HFFc6 (cell line): ENCODE measurements around the gene JUN. TPM values are rescaled to one million over a fixed set of nuclear protein-coding genes. Genes with fewer than 3 reads are reported as not detected.

Experiments
- DNase-seq: peaks from one replicate; pipeline ENCODE4 v3.0.0-alpha.2; 2018
- H3K27ac Mint-ChIP-seq: 2 replicates; pipeline ENCODE4 v1.8.0; 2020; ENCODE audit warnings: mild to moderate bottlenecking, mixed read lengths
- H3K27me3 Mint-ChIP-seq: 2 replicates; pipeline ENCODE4 v1.8.0; 2021; ENCODE audit warnings: mild to moderate bottlenecking, moderate library complexity, mixed read lengths; ENCODE audit not compliant: insufficient read depth
- H3K36me3 Mint-ChIP-seq: 2 replicates; pipeline ENCODE4 v1.8.0; 2021; ENCODE audit warnings: low read depth, mixed read lengths
- H3K4me1 Mint-ChIP-seq: 2 replicates; pipeline ENCODE4 v1.8.0; 2020; ENCODE audit warnings: low read depth, mixed read lengths
- H3K4me3 Mint-ChIP-seq: 2 replicates; pipeline ENCODE4 v1.8.0; 2020; ENCODE audit warnings: mild to moderate bottlenecking, moderate library complexity, mixed read lengths
- H3K9me3 Mint-ChIP-seq: 2 replicates; pipeline ENCODE4 v1.8.0; 2020; ENCODE audit warnings: mild to moderate bottlenecking, mixed read lengths
- total RNA-seq, 6 experiments: library from RNA; stranded (reverse); fragmentation: NEBNext Ultra II Directional; extraction: Animal tissue kit (Norgen Biotek cat#: 25700); gene quantifications; 2 replicates in 1 of 6; 3 replicates in 5 of 6; pipeline ENCODE4 v1.2.3, GENCODE V29; 2021
- TF ChIP-seq, protein P1 (sequence below): fragments of 200-600 bp; sonication (generic); IDR thresholded peaks from 2 replicates; pipeline ENCODE4 v1.5.0; 2021; ENCODE audit warnings: antibody characterized with exemption, mild to moderate bottlenecking

The JUN gene
- total RNA-seq, 6 experiments from 2014 or later = 80.5 to 91.1 (median 82.2) TPM

DNA sequence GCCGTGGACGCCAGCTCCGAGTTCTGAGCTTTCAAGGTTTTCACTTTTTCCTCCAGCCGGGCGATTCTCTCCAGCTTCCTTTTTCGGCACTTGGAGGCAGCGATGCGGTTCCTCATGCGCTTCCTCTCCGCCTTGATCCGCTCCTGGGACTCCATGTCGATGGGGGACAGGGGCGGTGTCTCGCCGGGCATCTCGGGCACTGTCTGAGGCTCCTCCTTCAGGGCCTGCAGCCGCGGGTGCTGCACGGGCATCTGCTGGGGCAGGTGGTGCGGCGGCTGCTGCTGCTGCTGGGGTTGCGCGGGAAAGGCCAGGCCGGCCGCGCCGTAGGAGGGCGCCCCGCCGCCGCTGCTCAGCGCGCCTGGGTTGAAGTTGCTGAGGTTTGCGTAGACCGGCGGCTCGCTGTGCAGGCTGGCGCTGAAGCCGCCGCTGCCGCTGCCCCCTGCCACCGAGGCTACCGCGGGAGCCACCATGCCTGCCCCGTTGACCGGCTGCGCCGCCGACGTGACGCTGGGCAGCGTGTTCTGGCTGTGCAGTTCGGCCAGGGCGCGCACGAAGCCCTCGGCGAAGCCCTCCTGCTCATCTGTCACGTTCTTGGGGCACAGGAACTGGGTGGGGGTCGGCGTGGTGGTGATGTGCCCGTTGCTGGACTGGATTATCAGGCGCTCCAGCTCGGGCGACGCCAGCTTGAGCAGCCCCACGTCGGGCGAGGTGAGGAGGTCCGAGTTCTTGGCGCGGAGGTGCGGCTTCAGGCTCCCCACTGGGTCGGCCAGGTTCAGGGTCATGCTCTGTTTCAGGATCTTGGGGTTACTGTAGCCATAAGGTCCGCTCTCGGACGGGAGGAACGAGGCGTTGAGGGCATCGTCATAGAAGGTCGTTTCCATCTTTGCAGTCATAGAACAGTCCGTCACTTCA is 1.4 kb downstream of the JUN start:
- H3K36me3 Mint-ChIP-seq = peaks cover 33% of the 10 kb centered on the region
- H3K27me3 Mint-ChIP-seq = peaks cover 38% of the 10 kb centered on the region
- H3K4me3 Mint-ChIP-seq = peak overlapping the region; percentile 97
- TF ChIP-seq, protein P1, sequence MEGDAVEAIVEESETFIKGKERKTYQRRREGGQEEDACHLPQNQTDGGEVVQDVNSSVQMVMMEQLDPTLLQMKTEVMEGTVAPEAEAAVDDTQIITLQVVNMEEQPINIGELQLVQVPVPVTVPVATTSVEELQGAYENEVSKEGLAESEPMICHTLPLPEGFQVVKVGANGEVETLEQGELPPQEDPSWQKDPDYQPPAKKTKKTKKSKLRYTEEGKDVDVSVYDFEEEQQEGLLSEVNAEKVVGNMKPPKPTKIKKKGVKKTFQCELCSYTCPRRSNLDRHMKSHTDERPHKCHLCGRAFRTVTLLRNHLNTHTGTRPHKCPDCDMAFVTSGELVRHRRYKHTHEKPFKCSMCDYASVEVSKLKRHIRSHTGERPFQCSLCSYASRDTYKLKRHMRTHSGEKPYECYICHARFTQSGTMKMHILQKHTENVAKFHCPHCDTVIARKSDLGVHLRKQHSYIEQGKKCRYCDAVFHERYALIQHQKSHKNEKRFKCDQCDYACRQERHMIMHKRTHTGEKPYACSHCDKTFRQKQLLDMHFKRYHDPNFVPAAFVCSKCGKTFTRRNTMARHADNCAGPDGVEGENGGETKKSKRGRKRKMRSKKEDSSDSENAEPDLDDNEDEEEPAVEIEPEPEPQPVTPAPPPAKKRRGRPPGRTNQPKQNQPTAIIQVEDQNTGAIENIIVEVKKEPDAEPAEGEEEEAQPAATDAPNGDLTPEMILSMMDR = no peak
- H3K9me3 Mint-ChIP-seq = peaks cover 15% of the 10 kb centered on the region
- peaks cover 35% of the 10 kb centered on the region for H3K4me1 Mint-ChIP-seq
- peak overlapping the region; percentile 100 for H3K27ac Mint-ChIP-seq
- peak; percentile 23 for DNase-seq

DNA sequence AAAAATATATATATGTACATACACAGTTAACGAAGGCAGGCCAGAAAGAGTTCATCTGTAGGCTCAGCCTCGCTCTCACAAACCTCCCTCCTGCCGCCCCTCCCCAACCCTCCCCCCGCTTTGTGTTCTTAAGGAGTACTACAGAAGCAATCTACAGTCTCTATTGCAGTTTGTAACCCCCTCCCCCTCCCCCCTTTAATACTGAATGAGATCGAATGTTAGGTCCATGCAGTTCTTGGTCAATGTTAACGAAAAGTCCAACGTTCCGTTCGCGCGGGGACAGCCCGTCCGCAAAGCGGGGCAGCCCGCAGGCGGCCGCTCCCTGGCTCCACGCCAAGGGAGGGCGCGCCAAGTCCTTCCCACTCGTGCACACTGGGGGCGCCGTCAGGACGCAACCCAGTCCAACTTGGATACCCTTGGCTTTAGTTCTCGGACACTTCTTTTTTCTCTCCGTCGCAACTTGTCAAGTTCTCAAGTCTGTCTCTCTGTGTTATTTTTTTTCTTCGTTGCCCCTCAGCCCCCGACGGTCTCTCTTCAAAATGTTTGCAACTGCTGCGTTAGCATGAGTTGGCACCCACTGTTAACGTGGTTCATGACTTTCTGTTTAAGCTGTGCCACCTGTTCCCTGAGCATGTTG is 2.2 kb downstream of the JUN start:
- TF ChIP-seq, protein P1 = peak; percentile 67
- peak; percentile 59 for DNase-seq
- peak overlapping the region; percentile 97 for H3K4me3 Mint-ChIP-seq
- H3K27ac Mint-ChIP-seq = peak overlapping the region; percentile 93
- peaks cover 15% of the 10 kb centered on the region for H3K9me3 Mint-ChIP-seq
- H3K27me3 Mint-ChIP-seq = peaks cover 38% of the 10 kb centered on the region
- H3K36me3 Mint-ChIP-seq = peaks cover 33% of the 10 kb centered on the region
- H3K4me1 Mint-ChIP-seq = peaks cover 32% of the 10 kb centered on the region

DNA sequence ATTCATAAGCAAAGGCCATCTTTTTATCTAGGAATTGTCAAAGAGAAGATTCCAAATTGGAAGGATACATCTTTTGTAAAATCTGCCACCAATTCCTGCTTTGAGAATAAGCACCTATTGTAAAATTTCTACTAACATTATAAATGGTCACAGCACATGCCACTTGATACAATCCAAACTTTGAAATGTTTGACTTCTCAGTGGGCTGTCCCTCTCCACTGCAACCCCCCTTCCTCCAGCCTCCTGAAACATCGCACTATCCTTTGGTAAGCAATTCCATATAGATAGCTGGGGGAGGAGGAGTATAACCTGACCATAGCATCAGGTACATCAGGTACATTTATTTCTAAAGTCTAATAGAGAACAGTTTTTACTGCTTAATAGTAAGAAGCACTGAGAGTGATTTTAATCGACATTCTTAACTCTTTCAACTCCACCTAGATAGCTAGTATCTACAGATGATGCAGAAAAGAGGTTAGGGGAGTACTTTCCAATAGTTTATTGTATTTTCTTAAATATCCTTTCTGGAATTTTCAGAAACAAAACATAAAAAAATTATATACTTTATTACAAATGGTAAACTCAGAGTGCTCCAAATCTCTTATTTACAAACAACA is 2.9 kb downstream of the JUN start:
- H3K9me3 Mint-ChIP-seq = peaks cover 15% of the 10 kb centered on the region
- peaks cover 25% of the 10 kb centered on the region for H3K4me1 Mint-ChIP-seq
- TF ChIP-seq, protein P1 = no peak
- peak; percentile 32 for DNase-seq
- H3K27ac Mint-ChIP-seq = peak overlapping the region; percentile 76
- H3K36me3 Mint-ChIP-seq = peaks cover 33% of the 10 kb centered on the region
- peaks cover 38% of the 10 kb centered on the region for H3K27me3 Mint-ChIP-seq
- H3K4me3 Mint-ChIP-seq = peak overlapping the region; percentile 97

DNA sequence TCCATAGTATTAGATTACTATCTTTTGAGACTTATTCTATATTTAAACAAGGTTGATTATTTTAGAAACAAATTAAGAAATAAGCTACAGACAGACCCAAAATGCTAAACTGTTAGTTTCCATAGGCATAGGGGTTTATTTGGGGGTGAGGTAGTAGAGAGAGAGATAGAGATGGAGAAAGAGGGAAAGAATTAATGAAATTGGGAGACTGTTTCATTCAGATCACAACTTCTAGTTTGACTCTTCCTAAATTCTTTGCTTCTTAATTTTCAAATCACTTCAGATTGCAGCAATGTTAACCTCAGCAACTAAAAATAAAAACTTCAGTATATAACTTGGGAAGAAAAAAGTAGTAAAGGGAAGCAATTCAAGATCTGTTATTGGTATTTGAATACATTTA is 3.4 kb downstream of the JUN start:
- H3K4me3 Mint-ChIP-seq = peak overlapping the region; percentile 97
- TF ChIP-seq, protein P1 = no peak
- H3K27me3 Mint-ChIP-seq = peaks cover 37% of the 10 kb centered on the region
- peak overlapping the region; percentile 76 for H3K27ac Mint-ChIP-seq
- H3K36me3 Mint-ChIP-seq = peaks cover 33% of the 10 kb centered on the region
- H3K9me3 Mint-ChIP-seq = peaks cover 15% of the 10 kb centered on the region
- peaks cover 20% of the 10 kb centered on the region for H3K4me1 Mint-ChIP-seq
- no peak for DNase-seq

DNA sequence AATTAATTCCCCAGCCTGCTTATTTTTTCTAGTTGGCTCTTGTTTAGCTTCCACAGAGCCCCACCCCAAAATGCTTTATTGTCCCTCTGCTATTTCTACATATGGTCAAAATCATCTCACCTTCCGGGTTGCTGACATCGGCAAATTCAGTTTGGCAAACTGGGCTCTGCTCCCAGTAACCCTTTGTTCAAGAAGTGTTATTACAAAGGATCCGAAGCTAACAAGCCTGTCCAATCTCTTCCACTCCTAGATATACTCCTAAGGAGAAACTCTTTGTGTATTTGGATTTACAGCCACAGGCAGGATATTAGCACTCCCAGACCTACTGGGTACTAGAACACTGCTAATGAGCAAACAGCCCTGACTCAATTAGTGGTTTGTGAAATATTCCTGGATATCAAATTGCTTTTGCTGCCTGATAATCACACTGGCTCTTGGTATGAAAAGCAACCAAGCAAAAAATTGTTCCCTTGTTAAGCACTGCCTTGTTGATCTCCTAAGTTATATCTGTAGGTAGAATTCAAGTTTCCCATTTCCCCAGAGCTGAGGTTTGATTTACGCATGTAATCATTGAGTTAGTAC is 4.0 kb downstream of the JUN start:
- Mint-ChIP-seq H3K27ac (peak overlapping the region; percentile 76), H3K4me3 (peak overlapping the region; percentile 97), H3K9me3 (peaks cover 15% of the 10 kb centered on the region), H3K36me3 (peaks cover 33% of the 10 kb centered on the region), H3K4me1 (peaks cover 17% of the 10 kb centered on the region), H3K27me3 (peaks cover 35% of the 10 kb centered on the region)
- TF ChIP-seq, protein P1 = no peak
- peak; percentile 71 for DNase-seq
